H1 (cell line): Measurements from ENCODE around the gene KANSL3. TPM values are rescaled to one million over a fixed set of nuclear protein-coding genes. Genes with fewer than 3 reads are reported as not detected.

Experiments
- CTCF ChIA-PET: fragments of 300-600 bp; sonication (Branson Sonifier 250); formaldehyde crosslinking; loops from one replicate; lab custom pipeline; 2021; ENCODE audit not compliant: partially characterized antibody; lab: Charles Lee
- POLR2A ChIA-PET: fragments of 300-600 bp; sonication (Branson Sonifier 250); formaldehyde crosslinking; loops from one replicate; lab custom pipeline; 2021; ENCODE audit warnings: inconsistent platforms; ENCODE audit not compliant: partially characterized antibody; lab: Charles Lee
- DNase-seq, 2 experiments: peaks; one replicate each; pipeline versions ENCODE4 v3.0.0 to v3.0.0-alpha.2; 2010 to 2022; ENCODE audit warnings: low spot score in 2 of 2, low read depth in 1 of 2, mixed read lengths in 1 of 2
- FAIRE-seq: peaks from 2 replicates; lab custom pipeline; 2011; peaks lifted over from hg19 to GRCh38; lab: Jason Lieb, UNC
- H2AFZ ChIP-seq: 2 replicates; pipeline ENCODE4 v1.8.1; 2012; ENCODE audit warnings: low read length, inconsistent platforms
- H2AK5ac ChIP-seq: 2 replicates; pipeline ENCODE4 v1.6.1; 2013; ENCODE audit warnings: low read depth, low read length
- H2BK120ac ChIP-seq: replicated peaks from 2 replicates; pipeline ENCODE3; 2013; ENCODE audit warnings: low read depth, low read length, inconsistent platforms
- H2BK12ac ChIP-seq: 2 replicates; pipeline ENCODE4 v1.6.1; 2013; ENCODE audit warnings: low read depth, low read length
- H2BK15ac ChIP-seq: 2 replicates; pipeline ENCODE4 v1.6.1; 2013; ENCODE audit warnings: low read length
- H2BK20ac ChIP-seq: 2 replicates; pipeline ENCODE4 v1.6.1; 2013; ENCODE audit warnings: low read length
- H2BK5ac ChIP-seq: 2 replicates; pipeline ENCODE4 v1.6.1; 2013; ENCODE audit warnings: low read depth, low read length
- H3K14ac ChIP-seq: 2 replicates; pipeline ENCODE4 v1.6.1; 2013; ENCODE audit warnings: inconsistent platforms; ENCODE audit not compliant: insufficient read length
- H3K18ac ChIP-seq: 2 replicates; pipeline ENCODE4 v1.6.1; 2013; ENCODE audit warnings: low read length; ENCODE audit errors: extremely low read depth
- H3K23ac ChIP-seq: 2 replicates; pipeline ENCODE4 v1.6.1; 2013; ENCODE audit warnings: inconsistent platforms; ENCODE audit not compliant: insufficient read length
- H3K23me2 ChIP-seq: 2 replicates; pipeline ENCODE4 v1.6.1; 2013; ENCODE audit warnings: low read depth, low read length
- H3K27ac ChIP-seq: 2 replicates; pipeline ENCODE4 v1.6.1; 2011; ENCODE audit warnings: low read depth, low read length, inconsistent platforms
- H3K27me3 ChIP-seq, 4 experiments: replicated peaks in 1 of 4; 1 replicate in 1 of 4; 2 replicates in 3 of 4; pipeline versions ENCODE4 v1.6.1 to v1.8.1; 2011 to 2013; ENCODE audit warnings: low read length in 3 of 4, mild to moderate bottlenecking in 3 of 4, inconsistent platforms in 2 of 4, mixed read lengths in 2 of 4, moderate library complexity in 1 of 4; ENCODE audit not compliant: control insufficient read depth in 3 of 4, insufficient read depth in 3 of 4; ENCODE audit errors: extremely low read depth in 1 of 4
- H3K36me3 ChIP-seq, 4 experiments: 2 replicates each; pipeline versions ENCODE4 v1.6.1 to v1.8.1; 2011 to 2013; ENCODE audit warnings: mild to moderate bottlenecking in 4 of 4, low read length in 3 of 4, moderate library complexity in 2 of 4, control low read depth in 1 of 4, inconsistent platforms in 1 of 4; ENCODE audit not compliant: insufficient read depth in 4 of 4, control insufficient read depth in 2 of 4
- H3K4ac ChIP-seq: replicated peaks from 2 replicates; pipeline ENCODE3; 2013; ENCODE audit warnings: low read length, low read depth, mixed read lengths, inconsistent platforms; ENCODE audit not compliant: insufficient read length
- H3K4me1 ChIP-seq, 4 experiments: replicated peaks in 1 of 4; 1 replicate in 1 of 4; 2 replicates in 3 of 4; pipeline versions ENCODE4 v1.6.1 to v1.8.1; 2011 to 2013; ENCODE audit warnings: low read length in 3 of 4, inconsistent platforms in 2 of 4, mixed read lengths in 1 of 4; ENCODE audit not compliant: insufficient read depth in 4 of 4, control insufficient read depth in 3 of 4
- H3K4me2 ChIP-seq, 2 experiments: 2 replicates each; pipeline versions ENCODE4 v1.6.1 to v1.8.1; 2011 to 2013; ENCODE audit warnings: low read depth in 2 of 2, low read length in 2 of 2, control low read depth in 1 of 2, inconsistent platforms in 1 of 2, mild to moderate bottlenecking in 1 of 2; ENCODE audit not compliant: insufficient read depth in 1 of 2
- H3K4me3 ChIP-seq, 4 experiments: fragments of 200-600, 300-600 bp in 1 of 4; sonication (generic), shearing (Covaris generic), sonication (Bioruptor Twin) in 1 of 4; 2 replicates each; pipeline versions ENCODE4 v1.5.1 to v1.8.1; 2011 to 2016; ENCODE audit warnings: low read length in 4 of 4, low read depth in 3 of 4, control low read depth in 2 of 4, inconsistent platforms in 2 of 4, mild to moderate bottlenecking in 2 of 4, mixed read lengths in 1 of 4, moderate library complexity in 1 of 4; ENCODE audit not compliant: insufficient read depth in 2 of 4; ENCODE audit errors: extremely low read depth in 1 of 4
- H3K56ac ChIP-seq: replicated peaks from 2 replicates; pipeline ENCODE3; 2013; ENCODE audit warnings: low read depth, mild to moderate bottlenecking, mixed read lengths, low read length, inconsistent platforms; ENCODE audit not compliant: insufficient read length
- H3K79me1 ChIP-seq: 2 replicates; pipeline ENCODE4 v1.6.1; 2013; ENCODE audit warnings: low read depth, low read length, control low read depth
- H3K79me2 ChIP-seq, 2 experiments: 2 replicates each; pipeline versions ENCODE4 v1.6.1 to v1.8.1; 2012 to 2013; ENCODE audit warnings: low read length in 2 of 2, mild to moderate bottlenecking in 2 of 2, inconsistent platforms in 1 of 2; ENCODE audit not compliant: insufficient read depth in 2 of 2, control insufficient read depth in 1 of 2
- H3K9ac ChIP-seq, 4 experiments: replicated peaks in 1 of 4; 1 replicate in 1 of 4; 2 replicates in 3 of 4; pipeline versions ENCODE4 v1.6.1 to v1.8.1; 2011 to 2013; ENCODE audit warnings: low read depth in 3 of 4, low read length in 3 of 4, control low read depth in 2 of 4, mild to moderate bottlenecking in 2 of 4, moderate library complexity in 2 of 4, inconsistent platforms in 1 of 4; ENCODE audit errors: extremely low read depth in 1 of 4
- H3K9me3 ChIP-seq, 2 experiments: 2 replicates each; pipeline versions ENCODE4 v1.6.1 to v1.8.1; 2012 to 2013; ENCODE audit warnings: mild to moderate bottlenecking in 2 of 2, moderate library complexity in 2 of 2, control low read depth in 1 of 2, inconsistent platforms in 1 of 2, low read depth in 1 of 2, low read length in 1 of 2, mixed read lengths in 1 of 2; ENCODE audit not compliant: insufficient read depth in 2 of 2
- H4K20me1 ChIP-seq, 2 experiments: replicated peaks in 1 of 2; 2 replicates each; pipeline versions ENCODE3 to v1.8.1; 2011 to 2013; ENCODE audit warnings: inconsistent platforms in 2 of 2, low read length in 2 of 2, mild to moderate bottlenecking in 1 of 2; ENCODE audit not compliant: insufficient read depth in 2 of 2, control insufficient read depth in 1 of 2
- H4K5ac ChIP-seq: 2 replicates; pipeline ENCODE4 v1.6.1; 2013; ENCODE audit warnings: low read length, low read depth, mixed read lengths, inconsistent platforms; ENCODE audit not compliant: insufficient read length
- H4K8ac ChIP-seq: 2 replicates; pipeline ENCODE4 v1.8.0; 2013; ENCODE audit warnings: mild to moderate bottlenecking, moderate library complexity, low read length, inconsistent platforms; ENCODE audit not compliant: insufficient read depth; ENCODE audit errors: extremely low read depth
- H4K91ac ChIP-seq: replicated peaks from 2 replicates; pipeline ENCODE3; 2013; ENCODE audit warnings: low read length, mixed read lengths, inconsistent platforms; ENCODE audit not compliant: insufficient read length
- ASH2L ChIP-seq: fragments of 200-600, 300-600 bp; sonication (generic); IDR thresholded peaks from one replicate; pipeline ENCODE4 v1.7.1; 2017; ENCODE audit warnings: low read length
- CHD1 ChIP-seq: IDR thresholded peaks from 2 replicates; pipeline ENCODE4 v1.6.1; 2012; ENCODE audit warnings: low read depth, low read length, improper control_type of control experiment
- CREB1 ChIP-seq: IDR thresholded peaks from 2 replicates; pipeline ENCODE4 v1.6.1; 2012; ENCODE audit warnings: inconsistent platforms
- GABPA ChIP-seq: IDR thresholded peaks from 2 replicates; pipeline ENCODE4 v1.6.1; 2011; ENCODE audit warnings: mild to moderate bottlenecking, low read length, moderate library complexity, borderline replicate concordance; ENCODE audit not compliant: insufficient read depth
- GTF2F1 ChIP-seq: IDR thresholded peaks from 2 replicates; pipeline ENCODE4 v1.6.1; 2012; ENCODE audit warnings: low read depth, low read length, improper control_type of control experiment, borderline replicate concordance
- HDAC6 ChIP-seq: IDR thresholded peaks from one replicate; pipeline ENCODE4 v1.7.1; 2012; ENCODE audit warnings: low read depth, mild to moderate bottlenecking, inconsistent platforms, low read length, moderate library complexity
- JUN ChIP-seq: IDR thresholded peaks from 2 replicates; pipeline ENCODE4 v1.6.1; 2011; ENCODE audit warnings: low read depth, mild to moderate bottlenecking, improper control_type of control experiment, low read length
- KDM1A ChIP-seq: fragments of 200-600, 300-600 bp; sonication (generic); IDR thresholded peaks from 2 replicates; pipeline ENCODE4 v1.7.1; 2016; ENCODE audit warnings: mild to moderate bottlenecking, low read length, borderline replicate concordance
- NANOG ChIP-seq: IDR thresholded peaks from 2 replicates; pipeline ENCODE4 v1.6.1; 2011; ENCODE audit warnings: low read length, low read depth, mild to moderate bottlenecking, inconsistent platforms; ENCODE audit not compliant: insufficient read depth, poor library complexity, severe bottlenecking
- NRF1 ChIP-seq: IDR thresholded peaks from 2 replicates; pipeline ENCODE4 v1.6.1; 2011; ENCODE audit warnings: mild to moderate bottlenecking, low read depth, low read length, improper control_type of control experiment
- RFX5 ChIP-seq: IDR thresholded peaks from 2 replicates; pipeline ENCODE4 v1.6.1; 2011; ENCODE audit warnings: low read depth, low read length, improper control_type of control experiment, borderline replicate concordance
- SP2 ChIP-seq: IDR thresholded peaks from 2 replicates; pipeline ENCODE4 v1.6.1; 2012; ENCODE audit warnings: mild to moderate bottlenecking, low read length, inconsistent platforms
- TAF7 ChIP-seq: optimal IDR thresholded peaks from 2 replicates; pipeline ENCODE3; 2011; ENCODE audit warnings: low read depth, mild to moderate bottlenecking, inconsistent platforms, low read length, moderate library complexity, borderline replicate concordance
- USF2 ChIP-seq: IDR thresholded peaks from 2 replicates; pipeline ENCODE4 v1.6.1; 2011; ENCODE audit warnings: low read length, improper control_type of control experiment
- YY1 ChIP-seq: IDR thresholded peaks from 2 replicates; pipeline ENCODE4 v1.6.1; 2011; ENCODE audit warnings: low read depth, mild to moderate bottlenecking, low read length
- WGBS, 2 experiments: shearing (Covaris generic) in 1 of 2; methylation state at CpG; one replicate each; pipeline versions ENCODE4 v1.1.6 to v1.1.7; 2013 to 2015; ENCODE audit warnings: low lambda C conversion rate in 2 of 2, mixed read lengths in 2 of 2, inconsistent platforms in 1 of 2, low coverage in 1 of 2, missing lambda C conversion rate in 1 of 2; ENCODE audit not compliant: insufficient replicate concordance in 2 of 2, insufficient coverage in 1 of 2, insufficient read length in 1 of 2; ENCODE audit errors: extremely low coverage in 1 of 2, missing lambda C conversion rate in 1 of 2; 5-methylcytosine and 5-hydroxymethylcytosine counted together
- polyA plus RNA-seq, 7 experiments: library from polyadenylated mRNA; depleted of rRNA in 3 of 7; stranded (reverse) in 5 of 7; unstranded in 2 of 7; fragments of >200 nt in 5 of 7; fragments of 200-250 nt in 2 of 7; gene quantifications; 1 replicate in 5 of 7; 2 replicates in 1 of 7; 4 replicates in 1 of 7; pipeline versions ENCODE4 v1.2.1 to v1.2.3, GENCODE V29; 2011 to 2013; ENCODE audit warnings: missing spikeins in 2 of 7, mixed read lengths in 2 of 7
- total RNA-seq: library from RNA; stranded (reverse); fragmentation: NEBNext Ultra II Directional; extraction: Animal tissue kit (Norgen Biotek cat#: 25700); gene quantifications from 2 replicates; pipeline ENCODE4 v1.2.1, GENCODE V29; 2021

The KANSL3 gene
- total and polyA plus RNA-seq, 2 of the 8 experiments (the other 6 are each of a cell fraction or from before 2014, with no cell fraction given) = 19.8 to 31.4 TPM

- no peaks in the 10 kb centered on the region for H3K4me1 ChIP-seq
- no peak overlapping the region for H4K8ac ChIP-seq
- WGBS, 2 experiments = 93% methylated on average over 6 of the region's 6 CpGs; no CpG with 5 or more reads in 1 of the 2 experiments
- no peak overlapping the region for H2BK120ac ChIP-seq
- no peak overlapping the region for H3K14ac ChIP-seq
- H3K18ac ChIP-seq = no peak overlapping the region
- FAIRE-seq (no peak), DNase-seq (no peak)
- H2BK20ac ChIP-seq = no peak overlapping the region
- H3K79me1 ChIP-seq = 0 out of 2 replicates have a peak, but pooled peaks cover 2% of the 10 kb centered on the region
- no peak overlapping the region for H2BK15ac ChIP-seq
- no peak overlapping the region for H2BK12ac ChIP-seq
- POLR2A ChIA-PET = no interaction called here
- H3K27ac ChIP-seq = no peak overlapping the region
- H3K27me3 ChIP-seq = no peaks in the 10 kb centered on the region
- H3K9ac ChIP-seq = no peak overlapping the region
- H4K5ac ChIP-seq = no peak overlapping the region
- peaks cover 0 to 7% of the 10 kb centered on the region in 2 experiments for H4K20me1 ChIP-seq
- H2BK5ac ChIP-seq = no peak overlapping the region
- no peak overlapping the region for H4K91ac ChIP-seq
- no peak overlapping the region for H3K4ac ChIP-seq
- H3K4me2 ChIP-seq = no peak overlapping the region
- CTCF ChIA-PET = no interaction called here
- peaks cover 11 to 51% (median 26%) of the 10 kb centered on the region in 4 experiments; a peak in 7 of 8 replicates for H3K36me3 ChIP-seq
- no peak overlapping the region for H3K23ac ChIP-seq
- no peaks in the 10 kb centered on the region for H3K79me2 ChIP-seq
- H2AK5ac ChIP-seq = no peak overlapping the region
- no peaks in the 10 kb centered on the region for H3K23me2 ChIP-seq
- H3K4me3 ChIP-seq = no peak overlapping the region
- H2AFZ ChIP-seq = no peak overlapping the region
- no peaks in the 10 kb centered on the region for H3K9me3 ChIP-seq
- no peak overlapping the region for H3K56ac ChIP-seq
- TF ChIP-seq CREB1 = no peak
- TF ChIP-seq NRF1 = no peak
- TF ChIP-seq JUN = no peak
- no peak for TF ChIP-seq GABPA
- TF ChIP-seq TAF7 = no peak
- no peak for TF ChIP-seq RFX5
- no peak for TF ChIP-seq ASH2L
- TF ChIP-seq HDAC6 = no peak
- no peak for TF ChIP-seq CHD1
- no peak for TF ChIP-seq USF2
- no peak for TF ChIP-seq KDM1A
- TF ChIP-seq YY1 = no peak
- no peak for TF ChIP-seq GTF2F1
- no peak for TF ChIP-seq NANOG
- no peak for TF ChIP-seq SP2
Measured at GRCh38 chr2:96616535-96616934, 21.6 kb downstream of the KANSL3 start.
